Measurements from ENCODE around the gene MTMR3.

The MTMR3 gene

GRCh38 chr22:30027169-30027568 lies 144.2 kb downstream of the MTMR3 start:
- TF ChIP-seq CTCF (IDR thresholded peaks at IDR 0.05; ENCODE audit: insufficient read depth, low read length, missing control alignments) = no peak
- ChIA-PET CTCF (interaction anchor here (2.0 kb wide), 1 partner anchor 22 kb away, joined by 6 read pairs; no protein-coding TSS in a partner anchor), POLR2A (no interaction called here)
- no peak overlapping the region for H3K4me3 ChIP-seq (ENCODE audit: low read depth, low read length)
- no peak for DNase-seq (ENCODE audit: low read depth, low spot score)

- ChIA-PET CTCF (interaction anchor here (1.3 to 2.0 kb wide), 2 partner anchors 10 to 23 kb away, joined by 3 to 6 read pairs; no protein-coding TSS in a partner anchor), POLR2A (no interaction called here)
- no peak for TF ChIP-seq CTCF (IDR thresholded peaks at IDR 0.05; ENCODE audit: insufficient read depth, low read length, missing control alignments)
- no peak overlapping the region for H3K4me3 ChIP-seq (ENCODE audit: low read depth, low read length)
- DNase-seq (ENCODE audit: low read depth, low spot score) = no peak
Measured at GRCh38 chr22:30027791-30028190, 144.8 kb downstream of the MTMR3 start.

DNA sequence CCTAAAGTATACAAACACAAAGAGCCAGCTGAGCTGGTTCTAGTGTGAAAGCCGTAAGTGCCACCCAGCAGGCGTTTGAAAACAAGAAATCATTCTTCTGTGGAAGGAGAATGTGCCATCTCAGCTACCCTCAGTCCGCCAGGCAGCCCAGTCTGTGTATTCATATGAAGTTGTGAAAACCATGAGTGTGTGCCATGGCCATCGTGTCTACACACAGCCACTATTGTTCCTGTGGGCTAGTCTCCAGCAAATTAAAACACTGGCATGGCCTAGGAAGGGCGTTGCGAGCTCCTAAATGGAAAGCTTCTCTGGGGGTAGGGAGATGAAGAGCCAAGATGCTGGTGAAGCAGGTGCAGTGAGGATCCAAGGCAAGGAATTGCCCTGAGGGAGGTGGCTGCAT lies 145.8 kb downstream of the MTMR3 start:
- H3K4me3 ChIP-seq (ENCODE audit: low read depth, low read length) = no peak overlapping the region
- CTCF ChIA-PET = interaction anchor here (1.0 to 2.0 kb wide), 3 partner anchors 9 to 23 kb away, joined by 3 to 6 read pairs (median 3); no protein-coding TSS in a partner anchor
- no peak for TF ChIP-seq CTCF (IDR thresholded peaks at IDR 0.05; ENCODE audit: insufficient read depth, low read length, missing control alignments)
- DNase-seq (ENCODE audit: low read depth, low spot score) = no peak
- POLR2A ChIA-PET = no interaction called here

DNA sequence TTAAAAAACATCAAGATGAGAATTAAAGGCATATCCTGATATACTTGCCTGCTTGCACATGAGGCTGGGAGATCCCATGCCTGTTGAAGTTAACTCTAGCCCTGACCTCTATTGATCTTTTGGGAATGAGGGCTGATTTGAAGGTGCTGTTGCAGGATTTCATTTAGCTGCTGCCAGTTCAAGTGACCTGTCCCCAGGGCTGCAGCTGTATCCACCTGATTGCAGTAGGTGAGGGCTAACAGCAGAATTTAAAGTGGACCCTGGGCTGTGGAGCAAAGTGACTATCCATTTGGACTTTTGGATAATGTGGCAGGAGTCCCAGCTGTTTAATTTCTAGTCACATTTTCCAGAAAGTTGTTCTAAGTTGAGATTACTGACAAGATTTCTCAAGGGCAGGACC lies 146.5 kb downstream of the MTMR3 start:
- no peak overlapping the region for H3K4me3 ChIP-seq (ENCODE audit: low read depth, low read length)
- no peak for TF ChIP-seq CTCF (IDR thresholded peaks at IDR 0.05; ENCODE audit: insufficient read depth, low read length, missing control alignments)
- POLR2A ChIA-PET = no interaction called here
- no peak for DNase-seq (ENCODE audit: low read depth, low spot score)
- CTCF ChIA-PET = interaction anchor here (0.8 to 2.1 kb wide), 2 partner anchors 25 to 59 kb away, joined by 3 to 4 read pairs; no protein-coding TSS in a partner anchor

DNA sequence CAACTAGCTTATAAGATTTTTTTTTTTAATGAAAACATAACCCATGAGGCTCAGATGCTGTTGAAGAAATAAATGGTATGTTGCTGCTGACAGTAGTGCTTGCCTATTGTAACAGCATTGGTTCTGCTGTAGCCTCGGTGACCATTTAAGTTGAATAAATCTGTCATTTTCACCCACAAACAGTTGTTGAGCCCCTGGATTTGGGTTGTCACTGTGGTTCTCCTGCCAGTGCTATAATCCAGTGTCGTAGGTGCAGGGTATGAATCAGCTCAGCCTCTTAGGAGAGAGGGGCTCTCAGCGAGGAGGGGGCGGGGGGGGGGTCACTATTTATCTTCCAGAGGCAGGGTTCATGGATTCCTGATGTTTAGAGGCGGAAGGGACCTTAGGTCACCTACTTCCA lies 147.4 kb downstream of the MTMR3 start:
- TF ChIP-seq CTCF (IDR thresholded peaks at IDR 0.05; ENCODE audit: insufficient read depth, low read length, missing control alignments) = no peak
- POLR2A ChIA-PET = no interaction called here
- CTCF ChIA-PET = interaction anchor here (2.1 kb wide), 1 partner anchor 58 kb away, joined by 4 read pairs; no protein-coding TSS in a partner anchor
- DNase-seq (ENCODE audit: low read depth, low spot score) = no peak
- no peak overlapping the region for H3K4me3 ChIP-seq (ENCODE audit: low read depth, low read length)

- no peak for DNase-seq (ENCODE audit: low read depth, low spot score)
- no peak overlapping the region for H3K4me3 ChIP-seq (ENCODE audit: low read depth, low read length)
- CTCF ChIA-PET = interaction anchor here (1.4 kb wide), 1 partner anchor 26 kb away, joined by 5 read pairs; no protein-coding TSS in a partner anchor
- no peak for TF ChIP-seq CTCF (IDR thresholded peaks at IDR 0.05; ENCODE audit: insufficient read depth, low read length, missing control alignments)
- POLR2A ChIA-PET = interaction anchor here (0.6 kb wide), 1 partner anchor 15 kb away, joined by 3 read pairs; no protein-coding TSS in a partner anchor
Measured at GRCh38 chr22:30031328-30031727, 148.4 kb downstream of the MTMR3 start.

All from AG04449 (cell line).